GM23248 (cell line): Measurements from ENCODE around the gene ARIH2. TPM values are rescaled to one million over a fixed set of nuclear protein-coding genes. Genes with fewer than 3 reads are reported as not detected.
A peak's percentile ranks its signal among the peaks of the same experiment; 100 is the strongest.

ENCODE experiments used
- DNase-seq: peaks from one replicate; pipeline ENCODE4 v3.0.0-alpha.2; 2015
- H2AFZ ChIP-seq: fragments of 200-600 bp; sonication (generic); 2 replicates; pipeline ENCODE4 v1.6.1; 2016; ENCODE audit warnings: antibody characterized with exemption
- H3F3A ChIP-seq: fragments of 200-600 bp; sonication (generic); 2 replicates; pipeline ENCODE4 v1.6.1; 2016; ENCODE audit warnings: mild to moderate bottlenecking, antibody characterized with exemption, mixed run types; ENCODE audit not compliant: insufficient read depth
- H3K27ac ChIP-seq: fragments of 200-600 bp; sonication (generic); 2 replicates; pipeline ENCODE4 v1.5.1; 2016; ENCODE audit warnings: mild to moderate bottlenecking
- H3K27me3 ChIP-seq: fragments of 200-600 bp; sonication (generic); replicated peaks from 2 replicates; pipeline ENCODE4 v1.6.1; 2016; ENCODE audit warnings: mild to moderate bottlenecking; ENCODE audit not compliant: insufficient read depth
- H3K36me3 ChIP-seq: fragments of 200-600 bp; sonication (generic); 2 replicates; pipeline ENCODE4 v1.6.1; 2016; ENCODE audit warnings: low read depth, mild to moderate bottlenecking
- H3K4me1 ChIP-seq: fragments of 200-600 bp; sonication (generic); 2 replicates; pipeline ENCODE4 v1.6.1; 2016; ENCODE audit warnings: mild to moderate bottlenecking; ENCODE audit not compliant: insufficient read depth
- H3K4me2 ChIP-seq: fragments of 200-600 bp; sonication (generic); one replicate; pipeline ENCODE4 v1.6.1; 2016; ENCODE audit warnings: mild to moderate bottlenecking; ENCODE audit not compliant: unreplicated experiment
- H3K4me3 ChIP-seq: fragments of 200-600 bp; sonication (generic); 2 replicates; pipeline ENCODE4 v1.5.1; 2016; ENCODE audit warnings: mild to moderate bottlenecking
- H3K79me2 ChIP-seq: fragments of 200-600 bp; sonication (generic); 2 replicates; pipeline ENCODE4 v1.6.1; 2016; ENCODE audit warnings: mild to moderate bottlenecking; ENCODE audit not compliant: insufficient read depth
- H3K9ac ChIP-seq: fragments of 200-600 bp; sonication (generic); 2 replicates; pipeline ENCODE4 v1.6.1; 2016; ENCODE audit warnings: mild to moderate bottlenecking
- H3K9me2 ChIP-seq: fragments of 200-600 bp; sonication (generic); 2 replicates; pipeline ENCODE4 v1.6.1; 2016; ENCODE audit warnings: mixed run types, mild to moderate bottlenecking, moderate library complexity; ENCODE audit not compliant: insufficient read depth
- H3K9me3 ChIP-seq: fragments of 200-600 bp; sonication (generic); one replicate; pipeline ENCODE4 v1.6.1; 2017; ENCODE audit warnings: low read depth
- H4K20me1 ChIP-seq: fragments of 200-600 bp; sonication (generic); 2 replicates; pipeline ENCODE4 v1.6.0; 2016; ENCODE audit not compliant: insufficient read depth
- EZH2 ChIP-seq: fragments of 200-600 bp; sonication (generic); IDR thresholded peaks from 2 replicates; pipeline ENCODE4 v1.6.1; 2018; ENCODE audit warnings: antibody characterized with exemption, mild to moderate bottlenecking; ENCODE audit not compliant: insufficient read depth, poor library complexity, severe bottlenecking
- EZH2phosphoT487 ChIP-seq: fragments of 200-600 bp; sonication (generic); IDR thresholded peaks from 2 replicates; pipeline ENCODE4 v1.6.1; 2018; ENCODE audit warnings: antibody characterized with exemption, moderate library complexity, mild to moderate bottlenecking, low read depth; ENCODE audit not compliant: insufficient read depth
- WGBS, 2 experiments: methylation state at CpG; one replicate each; pipeline ENCODE4 v1.1.6; 2015 to 2017; ENCODE audit warnings: low lambda C conversion rate in 2 of 2, low coverage in 1 of 2; ENCODE audit errors: missing lambda C conversion rate in 2 of 2; 5-methylcytosine and 5-hydroxymethylcytosine counted together
- in situ Hi-C: fragments of 300-500 bp; cut with MboI; formaldehyde crosslinking; loops from 2 replicates; pipeline ENCODE4 v1.15.0; 2020
- polyA plus RNA-seq: library from polyadenylated mRNA; unstranded; fragments of >200 nt; fragmentation: Nextera tagmentation; extraction: Ambion mirVana; gene quantifications from 2 replicates; pipeline ENCODE4 v1.2.1, GENCODE V29; 2016
- total RNA-seq: library from RNA; depleted of rRNA; stranded (reverse); fragments of >200 nt; shearing (Covaris generic); gene quantifications from 2 replicates; pipeline ENCODE4 v1.2.3, GENCODE V29; 2014

ARIH2 gene
- total and polyA plus RNA-seq, 2 experiments from 2014 or later: 59.7 to 102 TPM

- H4K20me1 ChIP-seq: no peaks in the 10 kb centered on the region; the same call in 1 of the 2 replicates
- no peak for TF ChIP-seq EZH2phosphoT487
- no peak for TF ChIP-seq EZH2
- H3K27me3 ChIP-seq: no peaks in the 10 kb centered on the region
- 96 to 100% methylated on average over 2 of the region's 2 CpGs for WGBS, 2 experiments
- no peaks in the 10 kb centered on the region for H3K9me3 ChIP-seq
- H3K9ac ChIP-seq: no peak overlapping the region
- no peaks in the 10 kb centered on the region for H3K4me1 ChIP-seq
- no peaks in the 10 kb centered on the region for H3K9me2 ChIP-seq
- H2AFZ ChIP-seq: no peak overlapping the region
- no peak for DNase-seq
- peaks cover 53% of the 10 kb centered on the region for H3K79me2 ChIP-seq
- in situ Hi-C loops: no loop called here
- no peak overlapping the region for H3K4me3 ChIP-seq
- H3K36me3 ChIP-seq: peaks cover 16% of the 10 kb centered on the region
- no peak overlapping the region for H3K4me2 ChIP-seq
- no peak overlapping the region for H3K27ac ChIP-seq
- H3F3A ChIP-seq: peaks cover 5% of the 10 kb centered on the region; the same call in 1 of the 2 replicates
Observed at GRCh38 chr3:48962340-48962739, 43.7 kb downstream of the ARIH2 start.

GRCh38 chr3:48962939-48963338 is 44.3 kb downstream of the ARIH2 start:
- Histone ChIP-seq H2AFZ (no peak overlapping the region), H3K79me2 (peaks cover 47% of the 10 kb centered on the region), H3K4me3 (no peak overlapping the region), H3F3A (peaks cover 5% of the 10 kb centered on the region; the same call in 1 of the 2 replicates), H3K27me3 (no peaks in the 10 kb centered on the region), H3K27ac (no peak overlapping the region), H3K9ac (no peak overlapping the region), H3K4me2 (no peak overlapping the region), H3K36me3 (peaks cover 22% of the 10 kb centered on the region), H3K4me1 (no peaks in the 10 kb centered on the region), H3K9me3 (no peaks in the 10 kb centered on the region), H4K20me1 (no peaks in the 10 kb centered on the region), H3K9me2 (no peaks in the 10 kb centered on the region)
- no peak for TF ChIP-seq EZH2
- TF ChIP-seq EZH2phosphoT487: no peak
- 70 to 72% methylated on average over 4 of the region's 4 CpGs for WGBS, 2 experiments
- no peak for DNase-seq
- in situ Hi-C loops: no loop called here

- H3K9ac ChIP-seq: no peak overlapping the region
- no peaks in the 10 kb centered on the region for H3K27me3 ChIP-seq
- no peaks in the 10 kb centered on the region for H3K9me2 ChIP-seq
- no peak for TF ChIP-seq EZH2
- TF ChIP-seq EZH2phosphoT487: no peak
- H3K27ac ChIP-seq: no peak overlapping the region
- H2AFZ ChIP-seq: no peak overlapping the region
- in situ Hi-C loops: no loop called here
- H3K4me3 ChIP-seq: no peak overlapping the region
- no peaks in the 10 kb centered on the region for H4K20me1 ChIP-seq
- H3K36me3 ChIP-seq: peaks cover 24% of the 10 kb centered on the region
- H3F3A ChIP-seq: peaks cover 5% of the 10 kb centered on the region; the same call in 1 of the 2 replicates
- peaks cover 41% of the 10 kb centered on the region for H3K79me2 ChIP-seq
- no peaks in the 10 kb centered on the region for H3K4me1 ChIP-seq
- no peak overlapping the region for H3K4me2 ChIP-seq
- 74 to 75% methylated on average over 2 of the region's 2 CpGs for WGBS, 2 experiments
- DNase-seq: no peak
- H3K9me3 ChIP-seq: no peaks in the 10 kb centered on the region
Observed at GRCh38 chr3:48963591-48963990, 44.9 kb downstream of the ARIH2 start.

GRCh38 chr3:48966367-48966766 is 47.7 kb downstream of the ARIH2 start:
- no peak for DNase-seq
- Histone ChIP-seq H3K36me3 (peaks cover 45% of the 10 kb centered on the region), H3K4me1 (no peaks in the 10 kb centered on the region), H3K4me2 (no peak overlapping the region), H3K9ac (no peak overlapping the region), H2AFZ (no peak overlapping the region), H3K27me3 (no peaks in the 10 kb centered on the region), H3K4me3 (no peak overlapping the region), H4K20me1 (no peaks in the 10 kb centered on the region), H3K27ac (no peak overlapping the region), H3F3A (peaks cover 5% of the 10 kb centered on the region; the same call in 1 of the 2 replicates), H3K9me3 (no peaks in the 10 kb centered on the region), H3K79me2 (peaks cover 20% of the 10 kb centered on the region; the same call in 1 of the 2 replicates), H3K9me2 (no peaks in the 10 kb centered on the region)
- 85 to 91% methylated on average over 3 of the region's 3 CpGs for WGBS, 2 experiments
- in situ Hi-C loops: no loop called here
- TF ChIP-seq EZH2phosphoT487 (no peak), EZH2 (no peak)

GRCh38 chr3:48966876-48967361 is 48.3 kb downstream of the ARIH2 start:
- Histone ChIP-seq H3K36me3 (peaks cover 51% of the 10 kb centered on the region), H3K4me3 (no peak overlapping the region), H3F3A (peaks cover 5% of the 10 kb centered on the region; the same call in 1 of the 2 replicates), H3K9me2 (no peaks in the 10 kb centered on the region), H3K9ac (no peak overlapping the region), H3K27ac (no peak overlapping the region), H3K9me3 (no peaks in the 10 kb centered on the region), H4K20me1 (no peaks in the 10 kb centered on the region), H3K4me2 (no peak overlapping the region), H2AFZ (no peak overlapping the region), H3K79me2 (peaks cover 14% of the 10 kb centered on the region; the same call in 1 of the 2 replicates), H3K27me3 (no peaks in the 10 kb centered on the region), H3K4me1 (no peaks in the 10 kb centered on the region)
- TF ChIP-seq EZH2: no peak
- TF ChIP-seq EZH2phosphoT487: no peak
- peak; percentile 25 for DNase-seq
- in situ Hi-C loops: no loop called here
- WGBS, 2 experiments: 91 to 93% methylated on average over 7 of the region's 7 CpGs
